AG09319 (cell line): Measurements from ENCODE around the gene MBP.

Source experiments
- DNase-seq: peaks from one replicate; pipeline ENCODE4 v3.0.0-alpha.2; 2010; ENCODE audit warnings: low read depth; ENCODE audit errors: extremely low read depth
- TF ChIP-seq, protein P1 (sequence below): IDR thresholded peaks from 2 replicates; pipeline ENCODE4 v1.5.1; 2011; ENCODE audit warnings: low read depth, mild to moderate bottlenecking, inconsistent platforms, low read length, moderate library complexity

MBP gene

DNA sequence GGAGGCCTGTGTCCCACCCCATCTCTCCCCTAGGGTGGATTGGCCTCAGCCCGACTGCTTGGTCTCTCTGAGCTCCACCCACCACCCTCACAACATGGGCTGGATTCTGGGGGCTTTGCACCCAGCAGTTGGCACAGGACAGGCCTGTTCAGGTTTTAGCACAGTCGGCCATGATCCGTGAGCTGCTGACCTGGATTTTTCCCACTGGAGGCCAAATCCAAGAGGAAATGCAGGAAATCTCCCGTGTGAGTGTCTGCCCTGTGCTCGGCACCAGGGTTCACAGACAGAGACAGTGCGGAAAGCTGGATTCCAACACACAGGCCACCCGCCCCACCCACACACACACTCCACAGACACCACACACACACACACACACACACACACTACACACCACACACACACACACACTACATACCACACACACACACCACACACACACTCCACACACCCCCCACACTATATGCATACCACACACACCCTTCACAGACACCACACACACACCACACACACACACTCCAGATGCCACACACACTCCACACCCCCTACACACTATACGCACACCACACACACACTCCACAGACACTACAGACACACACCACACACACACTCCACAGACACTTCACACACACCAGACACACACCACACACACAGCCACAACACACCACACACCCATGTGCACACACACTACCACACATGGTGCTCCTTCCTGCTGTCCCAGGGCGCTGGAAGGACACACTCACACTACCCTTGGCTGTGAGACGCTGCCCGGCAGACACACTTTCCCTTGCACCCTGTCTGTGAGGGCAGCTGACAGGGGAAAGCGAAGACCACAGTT is 14.1 kb downstream of the MBP start:
- DNase-seq, result no peak
- TF ChIP-seq, protein P1, sequence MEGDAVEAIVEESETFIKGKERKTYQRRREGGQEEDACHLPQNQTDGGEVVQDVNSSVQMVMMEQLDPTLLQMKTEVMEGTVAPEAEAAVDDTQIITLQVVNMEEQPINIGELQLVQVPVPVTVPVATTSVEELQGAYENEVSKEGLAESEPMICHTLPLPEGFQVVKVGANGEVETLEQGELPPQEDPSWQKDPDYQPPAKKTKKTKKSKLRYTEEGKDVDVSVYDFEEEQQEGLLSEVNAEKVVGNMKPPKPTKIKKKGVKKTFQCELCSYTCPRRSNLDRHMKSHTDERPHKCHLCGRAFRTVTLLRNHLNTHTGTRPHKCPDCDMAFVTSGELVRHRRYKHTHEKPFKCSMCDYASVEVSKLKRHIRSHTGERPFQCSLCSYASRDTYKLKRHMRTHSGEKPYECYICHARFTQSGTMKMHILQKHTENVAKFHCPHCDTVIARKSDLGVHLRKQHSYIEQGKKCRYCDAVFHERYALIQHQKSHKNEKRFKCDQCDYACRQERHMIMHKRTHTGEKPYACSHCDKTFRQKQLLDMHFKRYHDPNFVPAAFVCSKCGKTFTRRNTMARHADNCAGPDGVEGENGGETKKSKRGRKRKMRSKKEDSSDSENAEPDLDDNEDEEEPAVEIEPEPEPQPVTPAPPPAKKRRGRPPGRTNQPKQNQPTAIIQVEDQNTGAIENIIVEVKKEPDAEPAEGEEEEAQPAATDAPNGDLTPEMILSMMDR, result no peak

DNA sequence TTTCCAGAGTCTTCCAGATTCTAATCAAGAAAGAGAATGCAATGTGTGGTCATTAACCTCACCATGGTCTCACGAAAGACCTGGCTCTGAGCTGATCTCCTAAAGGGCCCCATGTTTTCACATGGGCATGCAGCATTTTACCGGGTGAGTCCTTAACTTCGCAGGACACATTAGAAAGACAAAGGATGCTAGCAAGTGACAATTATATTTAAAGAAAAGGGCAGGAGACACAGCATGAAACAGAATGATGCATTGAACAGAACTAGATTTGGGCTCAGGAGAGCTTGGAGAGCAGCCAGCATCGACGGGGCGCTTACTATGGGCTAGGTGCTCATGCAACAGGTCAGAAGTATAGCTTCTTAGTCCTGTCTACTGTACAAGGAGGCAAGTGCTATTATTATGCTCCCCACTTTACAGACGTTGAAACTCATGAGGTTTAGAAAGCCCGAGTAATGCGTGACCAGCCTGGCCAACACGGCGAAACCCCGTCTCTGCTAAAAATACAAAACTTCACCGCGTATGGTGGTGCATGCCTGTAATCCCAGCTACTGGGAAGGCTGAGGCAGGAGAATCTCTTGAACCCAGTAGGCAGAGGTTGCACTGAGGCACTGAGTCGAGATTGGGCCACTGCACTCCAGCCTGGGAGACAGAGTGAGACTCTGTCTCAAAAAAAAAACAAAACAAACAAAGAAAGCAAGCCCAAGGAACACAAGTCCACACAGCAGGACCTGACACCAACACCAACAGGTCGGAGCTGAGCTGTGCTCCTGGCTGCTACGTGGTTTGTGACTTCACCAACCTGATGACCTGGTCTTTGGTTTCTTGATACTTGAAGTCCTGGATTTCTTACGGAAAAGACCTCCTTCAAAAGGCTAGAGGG is 16.1 kb downstream of the MBP start:
- TF ChIP-seq, protein P1, result no peak
- no peak for DNase-seq

DNA sequence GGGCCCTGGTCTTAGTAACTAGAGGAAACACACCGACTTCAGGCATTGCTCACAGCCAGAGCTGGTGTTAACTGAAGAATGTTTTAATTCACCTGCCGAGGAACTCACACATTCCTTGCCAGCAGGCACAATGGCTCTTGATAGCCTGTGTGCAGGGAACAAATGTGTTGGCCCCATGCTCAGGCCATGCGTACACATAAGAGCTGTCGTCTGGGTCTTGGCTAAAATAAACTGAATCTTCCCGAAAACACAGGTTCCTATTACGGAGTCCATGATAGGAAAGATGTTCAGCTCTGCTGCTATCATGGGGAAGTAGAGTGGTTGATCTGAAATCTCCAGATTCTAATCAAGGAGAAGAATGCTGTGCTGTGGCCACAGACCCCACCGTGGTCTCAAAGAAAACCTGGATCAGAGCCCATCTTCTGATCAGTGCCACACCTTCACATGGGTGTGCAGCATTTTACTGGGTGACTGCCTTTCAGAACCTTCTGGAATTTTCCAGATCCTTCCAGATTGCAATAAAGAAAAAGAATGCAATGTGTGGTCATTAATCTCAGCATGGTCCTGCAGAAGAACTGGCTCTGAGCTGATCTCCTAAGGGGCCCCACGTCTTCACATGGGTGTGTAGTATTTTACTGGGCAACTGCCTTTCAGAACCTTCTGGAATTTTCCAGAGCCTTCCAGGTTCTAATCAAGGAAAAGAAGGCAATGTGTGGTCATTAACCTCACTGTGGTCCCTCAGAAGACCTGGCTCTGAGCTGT is 17.2 kb downstream of the MBP start:
- TF ChIP-seq, protein P1, result no peak
- DNase-seq, result no peak

DNA sequence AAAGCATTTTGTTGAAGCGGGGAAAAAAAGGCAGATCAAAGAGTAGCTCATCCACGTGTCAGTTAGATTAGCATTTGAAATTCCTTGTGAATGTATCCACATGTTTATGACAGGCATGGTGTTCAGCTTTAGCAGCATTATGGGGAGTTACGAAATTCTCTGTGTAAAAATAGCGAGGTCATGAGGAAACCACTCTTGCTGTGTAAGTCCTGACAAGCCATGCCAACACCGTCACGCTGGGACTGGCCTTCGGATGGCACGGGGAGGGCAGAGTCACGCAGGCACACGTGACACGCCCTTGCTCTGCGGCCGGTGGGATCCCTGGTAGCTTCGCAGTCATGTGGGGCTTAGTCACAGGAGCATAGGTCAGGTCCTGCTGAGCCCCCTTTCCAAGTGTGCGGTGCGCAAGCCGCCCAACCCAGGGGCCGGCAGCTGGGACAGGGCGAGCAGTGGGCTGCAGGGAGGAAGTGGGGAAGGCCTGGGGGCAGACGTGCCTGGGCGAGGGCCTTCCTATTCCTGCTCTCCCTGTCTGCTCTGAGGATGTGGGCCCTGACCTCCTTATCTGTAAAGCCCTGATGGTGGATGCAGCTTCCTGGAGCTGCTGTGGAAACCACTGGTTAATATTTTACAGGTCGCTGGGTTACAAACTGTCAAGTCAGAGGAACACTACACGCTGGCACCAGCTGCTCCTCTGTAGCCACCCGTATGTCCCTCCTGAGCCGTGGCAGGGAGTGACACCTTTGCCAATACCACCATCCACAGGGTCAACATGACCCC is 18.0 kb downstream of the MBP start:
- TF ChIP-seq, protein P1, result no peak
- peak; percentile 64 for DNase-seq

DNA sequence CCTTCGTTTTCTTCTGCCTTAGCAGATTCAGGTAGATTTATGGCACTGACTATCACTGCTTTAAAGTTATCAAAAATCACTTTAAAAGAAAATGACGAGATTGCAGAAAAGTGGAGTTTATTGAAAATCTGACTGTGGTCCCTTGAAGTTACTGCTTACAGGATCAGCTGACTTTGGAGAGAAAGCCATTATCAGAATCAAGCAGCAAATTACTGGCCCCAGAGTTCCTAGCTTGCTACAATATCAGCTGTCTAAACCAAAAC is 18.5 kb downstream of the MBP start:
- TF ChIP-seq, protein P1, result no peak
- no peak for DNase-seq

DNA sequence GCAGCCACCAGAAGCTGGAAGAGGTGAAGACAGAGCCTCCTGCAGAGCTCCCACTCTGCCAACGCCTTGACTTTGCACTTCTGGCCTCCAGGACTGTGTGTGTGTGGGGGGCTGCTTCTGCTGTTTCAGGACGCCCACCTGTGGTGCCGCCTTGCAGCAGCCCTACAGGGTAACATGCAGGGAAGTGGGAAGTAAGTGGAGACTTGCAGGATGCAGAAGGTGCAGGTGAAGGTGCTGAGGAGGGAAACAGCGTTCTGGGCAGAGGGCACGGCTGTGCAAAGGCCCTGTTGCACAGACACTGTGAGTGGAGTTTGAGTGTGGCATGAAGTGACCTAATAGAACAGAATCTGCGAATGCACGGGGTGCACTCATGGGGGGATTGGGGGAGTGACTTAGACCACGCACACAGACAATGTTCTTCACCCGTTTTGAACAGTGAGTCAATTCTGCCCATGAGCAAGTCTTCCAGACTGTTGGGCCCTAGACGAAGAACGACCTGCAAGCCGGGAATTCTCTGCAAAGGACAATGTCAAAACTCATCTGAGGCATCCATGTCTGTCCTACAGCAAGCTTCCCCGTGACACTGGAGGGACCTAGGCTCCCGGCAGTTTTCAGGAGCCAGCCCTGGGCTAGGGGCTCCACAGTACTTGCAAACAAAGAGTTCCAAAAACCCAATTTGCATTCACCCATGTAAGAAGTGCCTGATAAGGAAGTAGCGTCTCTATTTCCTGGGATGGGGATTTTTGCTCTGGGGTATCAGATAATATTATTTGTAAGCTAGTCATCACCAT is 19.0 kb downstream of the MBP start:
- TF ChIP-seq, protein P1, result no peak
- no peak for DNase-seq
